GM06990 (cell line): ENCODE measurements around the gene SRGN.

Experiments
- DNase-seq: peaks from one replicate; pipeline ENCODE4 v3.0.0-alpha.2; 2011; ENCODE audit not compliant: insufficient read length; ENCODE audit errors: extremely low read depth
- H3K27me3 ChIP-seq: replicated peaks from 2 replicates; pipeline ENCODE4 v1.6.0; 2011; ENCODE audit warnings: low read length; ENCODE audit not compliant: control insufficient read depth, insufficient read depth
- H3K36me3 ChIP-seq: 2 replicates; pipeline ENCODE4 v1.5.1; 2011; ENCODE audit warnings: low read length; ENCODE audit not compliant: control insufficient read depth, insufficient read depth
- H3K4me3 ChIP-seq: replicated peaks from 2 replicates; pipeline ENCODE4 v1.5.1; 2011; ENCODE audit warnings: low read depth, mild to moderate bottlenecking, control low read depth, low read length
- CTCF ChIP-seq: IDR thresholded peaks from 2 replicates; pipeline ENCODE4 v1.5.1; 2011; ENCODE audit warnings: low read length, control low read depth, mild to moderate bottlenecking, inconsistent platforms; ENCODE audit not compliant: insufficient read depth, poor library complexity, severe bottlenecking

The SRGN gene

GRCh38 chr10:69070951-69071350 lies 17.0 kb upstream of the SRGN start:
- Histone ChIP-seq H3K4me3 (no peak overlapping the region), H3K36me3 (no peaks in the 10 kb centered on the region), H3K27me3 (no peaks in the 10 kb centered on the region)
- no peak for DNase-seq
- TF ChIP-seq CTCF = no peak

GRCh38 chr10:69071610-69072009 lies 16.3 kb upstream of the SRGN start:
- H3K36me3 ChIP-seq = no peaks in the 10 kb centered on the region
- no peaks in the 10 kb centered on the region for H3K27me3 ChIP-seq
- H3K4me3 ChIP-seq = no peak overlapping the region
- no peak for TF ChIP-seq CTCF
- no peak for DNase-seq

GRCh38 chr10:69073026-69073425 lies 14.9 kb upstream of the SRGN start:
- no peak for TF ChIP-seq CTCF
- no peak for DNase-seq
- Histone ChIP-seq H3K27me3 (no peaks in the 10 kb centered on the region), H3K4me3 (no peak overlapping the region), H3K36me3 (no peaks in the 10 kb centered on the region)

- no peaks in the 10 kb centered on the region for H3K27me3 ChIP-seq
- no peak for TF ChIP-seq CTCF
- DNase-seq = no peak
- H3K4me3 ChIP-seq = no peak overlapping the region
- no peaks in the 10 kb centered on the region for H3K36me3 ChIP-seq
Measured at GRCh38 chr10:69073736-69074364, 14.1 kb upstream of the SRGN start.

- TF ChIP-seq CTCF = no peak
- Histone ChIP-seq H3K36me3 (no peaks in the 10 kb centered on the region), H3K4me3 (no peak overlapping the region), H3K27me3 (no peaks in the 10 kb centered on the region)
- DNase-seq = no peak
Measured at GRCh38 chr10:69074532-69074931, 13.4 kb upstream of the SRGN start.

- Histone ChIP-seq H3K36me3 (no peaks in the 10 kb centered on the region), H3K4me3 (no peak overlapping the region), H3K27me3 (no peaks in the 10 kb centered on the region)
- TF ChIP-seq CTCF = no peak
- DNase-seq = no peak
Measured at GRCh38 chr10:69075431-69075830, 12.5 kb upstream of the SRGN start.
